GM18511 (cell line): ENCODE measurements around the gene ZNF564.
"Not testable (repeated sequence)": the region's sequence is repeated elsewhere in the genome, so short reads cannot be mapped to it uniquely, and the experiment has no call there.

Experiments used
- ATAC-seq: cut with Tn5 transposase; IDR thresholded peaks from one replicate; pipeline ENCODE4 v1.9.1; 2021; ENCODE audit warnings: mild to moderate bottlenecking, moderate library complexity; ENCODE audit not compliant: unreplicated experiment

ZNF564 gene

GRCh38 chr19:12551060-12551832 is at the start of gene ZNF564:
TSS of gene ZNF564 (minus strand) at chr19:12551482. CDS start at chr19:12551332, 150 bp downstream.
- peak; percentile 98 for ATAC-seq

DNA sequence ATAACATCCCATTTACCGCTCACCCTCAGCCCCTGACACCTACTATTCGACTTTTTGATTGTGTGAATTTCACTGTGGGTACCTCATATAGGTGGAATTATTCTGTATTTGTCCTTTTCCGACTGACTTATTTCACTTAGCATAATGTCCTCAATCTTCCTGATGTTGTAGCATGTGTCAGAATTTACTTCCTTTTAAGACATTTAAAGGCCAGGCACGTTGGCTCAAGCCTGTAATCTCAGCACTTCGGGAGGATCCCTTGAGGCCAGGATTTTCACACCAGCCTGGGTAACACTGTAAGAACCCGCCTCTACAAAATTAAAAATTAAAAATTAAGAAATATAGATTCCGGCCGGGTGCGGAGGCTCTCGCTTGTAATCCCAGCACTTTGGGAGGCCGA is 46.3 kb upstream of the ZNF564 start:
- ATAC-seq = no peak

- no peak for ATAC-seq
Measured at GRCh38 chr19:12596927-12597548, 45.8 kb upstream of the ZNF564 start.

- ATAC-seq = no peak
Measured at GRCh38 chr19:12596485-12596884, 45.2 kb upstream of the ZNF564 start.

DNA sequence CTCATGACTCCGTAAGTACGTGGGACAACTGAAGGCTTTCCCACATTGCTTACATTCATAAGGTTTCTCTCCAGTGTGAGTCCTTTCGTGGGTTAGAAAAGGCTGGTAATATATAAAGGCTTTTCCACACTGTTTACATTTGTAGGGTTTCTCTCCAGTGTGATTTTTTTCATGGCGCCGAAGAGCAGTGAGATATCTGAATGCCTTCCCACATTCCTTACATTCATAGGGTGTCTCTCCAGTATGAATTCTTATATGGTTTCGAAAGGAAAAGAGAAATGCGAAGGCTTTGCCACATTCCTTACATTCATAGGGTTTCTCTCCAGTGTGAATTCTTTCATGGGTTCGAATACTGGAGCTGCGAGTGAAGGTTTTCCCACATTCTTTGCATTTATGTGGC is 29.8 kb upstream of the ZNF564 start:
- ATAC-seq = no peak

DNA sequence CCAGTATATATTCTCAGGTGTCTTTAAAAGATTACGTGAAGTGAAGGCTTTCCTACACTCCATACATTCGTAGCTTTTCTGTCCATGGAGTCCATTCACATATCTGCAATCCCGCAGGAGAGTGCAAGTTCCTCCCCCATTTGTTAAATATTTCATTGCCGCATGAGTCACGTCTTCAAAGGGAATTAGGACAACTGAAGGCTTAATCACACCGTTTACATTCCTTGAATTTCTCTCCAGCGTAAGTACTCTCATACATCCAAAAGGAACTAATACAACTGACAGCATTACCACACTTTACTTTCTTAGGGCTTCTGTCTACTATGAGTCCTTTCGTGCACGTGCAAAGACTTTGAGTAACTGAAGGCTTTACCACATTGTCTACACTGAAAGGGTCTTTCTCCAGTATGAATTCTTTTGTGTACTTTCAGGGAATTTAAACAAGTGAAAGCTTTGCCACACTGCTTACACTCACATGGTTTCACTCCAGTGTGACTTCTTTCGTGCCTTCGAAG is 29.0 kb upstream of the ZNF564 start:
- no peak for ATAC-seq

DNA sequence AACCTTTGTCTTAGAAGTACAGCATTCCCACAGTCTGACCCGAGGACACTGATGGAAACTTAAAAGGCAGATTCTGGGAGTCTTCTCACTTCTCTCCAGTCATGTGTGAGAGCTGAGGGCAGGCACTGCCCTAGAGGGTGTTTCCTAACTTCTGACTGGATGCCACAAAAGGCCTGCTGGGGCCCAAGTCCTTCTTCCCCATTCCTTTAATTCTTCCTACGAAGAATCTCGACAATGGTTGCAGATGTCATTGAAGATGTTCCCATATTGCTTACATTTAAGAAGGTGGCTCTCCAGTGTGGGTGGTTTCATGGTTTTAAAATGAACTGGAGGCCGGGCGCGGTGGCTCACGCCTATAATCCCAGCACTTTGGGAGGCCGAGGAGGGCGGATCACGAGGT is 27.4 kb upstream of the ZNF564 start:
- ATAC-seq = no peak

DNA sequence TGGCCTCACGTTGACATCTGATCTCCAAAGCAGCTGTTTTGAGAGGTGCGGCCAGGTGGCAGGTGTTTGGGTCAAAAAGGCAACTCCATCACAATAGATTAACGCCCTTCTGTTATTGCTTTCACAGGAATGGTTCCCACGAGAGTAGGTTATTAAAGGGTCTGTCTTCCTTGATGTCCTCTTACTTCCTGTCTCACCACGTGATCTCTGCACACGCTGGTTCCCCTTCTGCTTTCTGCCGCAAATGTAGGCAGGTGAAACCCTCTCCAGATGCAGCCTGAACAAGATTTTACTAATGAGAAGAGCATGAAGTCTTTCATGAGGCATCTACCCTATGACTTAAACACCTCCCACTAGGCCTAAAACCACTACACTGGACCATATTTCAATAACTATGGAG is 22.8 kb upstream of the ZNF564 start:
- no peak for ATAC-seq

DNA sequence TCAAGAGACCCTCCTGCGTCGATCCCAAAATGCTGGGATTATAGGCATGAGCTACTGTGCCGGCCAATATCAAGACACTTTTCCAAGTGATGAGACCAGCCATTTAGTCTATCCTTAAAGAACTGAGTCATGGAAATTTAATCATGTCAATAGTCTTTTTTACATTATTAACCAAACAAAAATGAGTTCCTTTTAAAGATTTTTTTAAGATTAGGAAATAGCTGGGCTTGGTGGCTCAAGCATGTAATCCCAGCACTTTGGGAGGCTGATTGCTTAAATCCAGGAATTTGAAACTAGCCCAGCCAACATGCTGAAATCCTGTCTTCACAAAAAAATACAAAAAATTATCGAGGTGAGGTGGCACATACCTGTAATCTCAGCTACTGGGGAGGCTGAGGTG is 16.7 kb upstream of the ZNF564 start:
- ATAC-seq = no peak

GRCh38 chr19:12566380-12566779 is 15.1 kb upstream of the ZNF564 start:
- ATAC-seq = not testable (repeated sequence)

DNA sequence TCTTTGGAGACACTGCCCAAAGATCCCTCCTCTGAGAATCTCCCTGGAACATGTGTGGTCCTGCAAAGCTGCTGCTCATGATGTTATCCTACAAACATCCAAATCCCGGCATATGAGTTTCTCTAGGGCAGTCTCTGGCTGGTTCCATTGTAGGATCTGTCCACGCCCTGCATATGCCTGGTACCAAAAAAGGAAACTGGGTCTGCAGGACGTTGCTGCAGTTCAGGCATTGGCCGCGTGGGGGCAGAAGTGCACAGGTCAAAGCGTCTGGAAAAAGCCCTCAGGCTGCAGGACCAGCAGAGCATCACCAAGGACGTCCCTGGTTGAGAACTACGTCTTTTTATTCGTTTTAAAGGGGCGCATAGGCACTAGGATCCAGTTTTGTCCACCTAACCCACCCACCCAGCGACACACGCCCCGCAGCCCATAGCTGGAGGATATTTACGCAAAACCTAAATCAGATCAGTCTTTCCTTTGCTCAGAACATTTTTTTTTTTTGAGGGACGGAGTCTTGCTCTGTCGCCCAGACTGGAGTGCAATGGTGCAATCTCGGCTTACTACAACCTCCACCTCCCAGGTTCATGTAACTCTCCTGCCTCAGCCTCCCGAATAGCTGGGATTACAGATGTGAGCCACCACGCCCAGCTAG is 12.9 kb upstream of the ZNF564 start:
- no peak for ATAC-seq

GRCh38 chr19:12555456-12555930 is 4.2 kb upstream of the ZNF564 start:
- ATAC-seq = no peak

GRCh38 chr19:12546903-12547302 is 4.4 kb downstream of the ZNF564 start:
- no peak for ATAC-seq

DNA sequence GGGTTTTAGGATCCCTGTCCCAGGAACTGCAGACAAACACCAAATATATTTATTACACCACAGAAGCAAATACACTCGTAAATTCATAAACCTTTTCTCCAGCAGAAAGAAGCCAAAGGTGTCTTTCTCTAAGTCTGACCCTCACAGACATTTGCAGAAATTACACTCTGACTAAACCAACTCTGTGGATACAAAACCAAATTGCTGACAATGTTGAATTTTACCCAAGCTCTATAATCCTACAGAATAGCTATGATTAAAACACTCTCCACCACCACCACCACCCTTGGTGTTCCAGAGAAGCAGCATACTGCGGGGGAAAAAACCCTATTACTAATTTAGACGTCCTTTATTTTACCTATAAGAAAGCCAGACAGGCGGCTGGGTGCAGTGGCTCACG is 5.2 kb downstream of the ZNF564 start:
- ATAC-seq = no peak

DNA sequence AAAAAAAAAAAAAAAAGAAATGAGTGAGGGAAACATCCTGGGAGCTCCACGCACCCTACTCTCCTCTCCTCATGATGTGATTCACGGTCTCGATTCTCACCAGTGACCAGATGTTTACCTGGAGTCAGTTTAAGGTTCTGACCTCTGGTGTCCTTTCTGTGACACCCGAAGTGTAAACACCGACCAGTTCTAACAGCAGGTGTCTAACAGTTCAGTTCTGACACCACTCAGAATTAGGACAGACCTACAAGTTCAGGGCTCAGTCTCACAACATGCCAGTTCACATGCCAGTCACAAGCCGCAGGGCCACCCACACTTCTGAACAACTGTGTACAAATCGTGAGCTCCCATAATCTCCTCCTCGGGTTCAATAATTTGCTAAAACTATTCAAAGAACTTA is 6.0 kb downstream of the ZNF564 start:
- ATAC-seq = no peak

DNA sequence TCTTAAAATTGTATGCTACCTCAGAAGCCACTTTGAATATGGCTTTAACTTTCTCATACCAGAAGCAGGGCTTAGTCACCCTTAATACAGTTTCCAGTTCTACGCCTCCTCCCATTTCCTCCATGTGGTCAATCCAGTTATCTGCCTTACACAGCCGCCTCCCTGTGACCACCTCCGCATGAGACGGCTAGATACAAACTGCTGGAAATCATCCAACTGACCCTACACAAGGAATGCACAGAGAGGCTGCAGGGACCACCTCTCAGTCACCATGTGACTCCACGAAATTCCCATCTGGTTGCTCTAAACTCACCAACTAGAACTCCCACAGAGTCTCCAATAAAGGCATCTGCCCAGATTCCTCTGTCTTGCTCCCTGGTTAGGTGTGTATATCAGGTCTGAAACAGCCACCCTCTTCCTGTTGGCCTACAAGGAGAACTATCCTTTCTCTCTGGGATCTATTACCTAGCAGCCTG is 6.8 kb downstream of the ZNF564 start:
- no peak for ATAC-seq

DNA sequence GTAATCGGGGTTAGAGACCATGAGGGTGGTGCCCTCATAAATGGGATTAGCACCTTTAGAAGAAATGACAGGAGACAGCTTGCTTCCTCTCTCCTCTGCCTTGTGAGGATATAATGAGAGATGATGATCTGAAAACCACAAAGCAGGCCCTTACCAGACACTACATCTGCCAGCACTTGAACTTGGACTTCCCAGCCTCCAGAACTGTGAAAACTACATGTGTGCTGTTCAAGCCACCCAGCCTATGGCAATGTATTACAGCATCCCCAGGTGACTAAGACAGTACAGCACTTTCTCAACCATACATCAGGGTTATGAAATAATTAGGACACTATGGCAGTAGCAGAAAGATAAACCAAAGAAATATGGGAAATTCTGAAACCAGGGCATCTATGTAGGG is 7.4 kb downstream of the ZNF564 start:
- ATAC-seq = no peak

DNA sequence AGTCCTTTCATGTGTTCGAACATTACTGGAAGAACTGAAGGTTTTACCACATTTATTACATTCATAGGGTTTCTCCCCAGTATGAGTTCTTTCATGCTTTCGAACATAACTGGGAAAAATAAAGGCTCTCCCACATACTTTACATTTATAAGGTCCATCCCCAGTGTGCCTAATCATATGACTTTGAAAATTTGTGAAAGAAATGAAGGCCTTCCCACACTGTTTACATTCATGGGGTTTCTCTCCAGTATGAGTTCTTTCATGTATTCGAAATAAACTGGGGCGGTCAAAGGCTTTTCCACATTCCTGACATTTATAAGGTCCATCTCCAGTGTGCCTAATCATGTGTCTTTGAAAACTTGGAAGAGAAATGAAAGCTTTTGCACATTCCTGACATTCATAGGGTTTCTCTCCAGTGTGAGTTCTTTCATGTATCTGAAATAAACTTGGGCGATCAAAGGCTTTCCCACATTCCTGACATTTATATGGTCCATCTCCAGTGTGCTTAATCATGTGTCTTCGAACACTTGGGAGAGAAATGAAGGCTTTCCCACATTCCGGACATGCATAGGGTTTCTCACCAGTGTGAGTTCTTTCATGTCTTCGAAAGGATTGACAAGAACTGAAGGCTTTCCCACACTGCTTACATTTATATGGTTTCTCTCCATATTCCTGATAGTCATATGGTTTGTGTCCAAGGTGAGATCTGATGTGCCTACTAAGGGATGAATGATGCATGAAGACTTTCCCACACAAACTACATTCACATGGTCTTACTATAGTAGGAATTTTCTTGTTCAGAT is 24.0 kb downstream of the ZNF564 start:
- no peak for ATAC-seq

- no peak for ATAC-seq
Measured at GRCh38 chr19:12526542-12526941, 24.7 kb downstream of the ZNF564 start.

- no peak for ATAC-seq
Measured at GRCh38 chr19:12521996-12522395, 29.3 kb downstream of the ZNF564 start.

- ATAC-seq = no peak
Measured at GRCh38 chr19:12513531-12514061, 37.7 kb downstream of the ZNF564 start.
